SK-N-MC (cell line): ENCODE measurements around the gene PSMB1.

Experiments
- DNase-seq: peaks from one replicate; pipeline ENCODE4 v3.0.0-alpha.2; 2011; ENCODE audit warnings: low read depth, low spot score
- H3K27ac ChIP-seq: fragments of 200-600 bp; sonication (generic); 2 replicates; pipeline ENCODE4 v1.5.1; 2016; ENCODE audit warnings: mixed run types
- H3K36me3 ChIP-seq: fragments of 200-600 bp; sonication (generic); 2 replicates; pipeline ENCODE4 v1.6.1; 2017; ENCODE audit warnings: antibody characterized with exemption, low read length, mixed read lengths; ENCODE audit not compliant: insufficient read depth
- H3K4me3 ChIP-seq: fragments of 200-600 bp; sonication (generic); 2 replicates; pipeline ENCODE4 v1.5.1; 2016
- H3K9ac ChIP-seq: fragments of 200-600 bp; sonication (generic); 2 replicates; pipeline ENCODE4 v1.8.0; 2017; ENCODE audit warnings: mixed run types, mixed read lengths; ENCODE audit not compliant: insufficient read length
- H3K9me3 ChIP-seq: fragments of 200-600 bp; sonication (generic); 2 replicates; pipeline ENCODE4 v1.6.1; 2017; ENCODE audit warnings: low read depth, mild to moderate bottlenecking, antibody characterized with exemption, low read length, moderate library complexity, mixed read lengths
- EZH2 ChIP-seq: fragments of 200-600 bp; sonication (generic); IDR thresholded peaks from one replicate; pipeline ENCODE4 v1.6.1; 2017; ENCODE audit warnings: antibody characterized with exemption
- FOXP2 ChIP-seq: optimal IDR thresholded peaks from 2 replicates; pipeline ENCODE3; 2011; ENCODE audit warnings: mild to moderate bottlenecking, moderate library complexity; ENCODE audit not compliant: insufficient read depth; ENCODE audit errors: extremely low read length, control extremely low read depth
- POLR2AphosphoS5 ChIP-seq: IDR thresholded peaks from 2 replicates; pipeline ENCODE4 v1.6.1; 2012; ENCODE audit warnings: mild to moderate bottlenecking, low read depth, low read length, borderline replicate concordance

Gene PSMB1

GRCh38 chr6:170552765-170553533, at the start of gene PSMB1:
PSMB1 (minus strand) TSS chr6:170553307; CDS start chr6:170553242, 65 bp downstream.
- Histone ChIP-seq H3K27ac (peak within 1 kb of the TSS; percentile 93), H3K4me3 (peak within 1 kb of the TSS; percentile 100), H3K9ac (peak within 1 kb of the TSS; percentile 99), H3K9me3 (no peaks in the 10 kb centered on the region), H3K36me3 (peaks cover 47% of the 10 kb centered on the region)
- TF ChIP-seq EZH2 (no peak), FOXP2 (no peak), POLR2AphosphoS5 (peak; percentile 97)
- DNase-seq: peak; percentile 80

DNA sequence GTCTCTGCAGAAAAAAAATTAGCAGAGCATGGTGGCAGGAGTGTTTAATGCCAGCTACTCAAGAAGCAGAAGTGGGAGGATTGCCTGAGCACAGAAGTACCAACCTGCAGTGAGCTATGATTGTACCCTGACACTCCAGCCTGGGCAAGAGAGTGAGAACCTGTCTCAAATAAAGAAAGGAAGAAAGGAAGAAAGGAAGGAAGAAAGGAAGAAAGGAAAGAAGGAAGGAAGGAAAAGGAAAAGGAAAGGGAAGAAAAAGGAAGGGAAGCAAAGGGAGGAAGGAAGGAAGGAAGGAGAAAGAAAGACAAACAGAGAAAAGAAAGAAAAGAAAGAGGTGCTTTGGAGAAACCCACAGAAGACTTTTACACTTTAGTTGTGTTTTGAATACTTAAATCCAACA, 44.2 kb upstream of the PSMB1 start:
- TF ChIP-seq POLR2AphosphoS5: no peak
- TF ChIP-seq EZH2: no peak
- TF ChIP-seq FOXP2: no peak
- Histone ChIP-seq H3K9ac (no peak overlapping the region), H3K9me3 (no peaks in the 10 kb centered on the region), H3K36me3 (no peaks in the 10 kb centered on the region), H3K4me3 (no peak overlapping the region), H3K27ac (no peak overlapping the region)
- no peak for DNase-seq

GRCh38 chr6:170596426-170596825, 43.3 kb upstream of the PSMB1 start:
- TF ChIP-seq FOXP2 (no peak), EZH2 (no peak), POLR2AphosphoS5 (no peak)
- Histone ChIP-seq H3K4me3 (no peak overlapping the region), H3K27ac (no peak overlapping the region), H3K36me3 (no peaks in the 10 kb centered on the region), H3K9me3 (no peaks in the 10 kb centered on the region), H3K9ac (no peak overlapping the region)
- no peak for DNase-seq

GRCh38 chr6:170590725-170591124, 37.6 kb upstream of the PSMB1 start:
- H3K27ac ChIP-seq: no peak overlapping the region
- TF ChIP-seq EZH2: no peak
- TF ChIP-seq FOXP2: no peak
- TF ChIP-seq POLR2AphosphoS5: no peak
- no peak for DNase-seq
- no peak overlapping the region for H3K9ac ChIP-seq
- H3K4me3 ChIP-seq: no peak overlapping the region
- H3K9me3 ChIP-seq: peaks cover 3% of the 10 kb centered on the region; the same call in 1 of the 2 replicates
- H3K36me3 ChIP-seq: no peaks in the 10 kb centered on the region

DNA sequence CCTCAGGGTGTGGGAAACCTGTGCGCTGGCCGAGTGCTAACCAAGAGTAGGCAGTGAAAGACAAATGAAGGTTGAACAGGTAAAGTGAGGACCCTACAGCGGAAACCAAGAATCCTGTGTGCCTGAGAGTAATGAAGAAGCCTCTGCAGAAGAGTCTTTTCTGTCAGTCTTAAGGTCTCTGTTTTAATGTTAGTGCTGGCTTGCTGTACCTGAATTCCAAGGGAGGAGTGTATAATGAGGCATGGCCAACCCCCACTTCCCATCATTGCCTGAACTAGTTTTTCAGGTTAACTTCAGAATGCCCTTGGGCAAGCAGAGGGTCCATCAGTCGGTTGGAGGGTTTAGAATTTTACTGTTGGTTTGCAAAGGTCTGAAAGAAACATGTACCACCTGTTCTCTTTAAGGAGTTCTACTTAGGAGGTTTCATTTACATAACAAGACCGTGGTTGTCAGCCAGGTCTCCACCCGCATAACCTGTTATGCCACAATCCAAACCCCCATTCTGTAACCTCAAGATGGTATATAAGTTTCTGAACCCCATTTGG, 31.9 kb upstream of the PSMB1 start:
- peaks cover 34% of the 10 kb centered on the region for H3K36me3 ChIP-seq
- H3K9ac ChIP-seq: peak overlapping the region; percentile 89
- H3K9me3 ChIP-seq: peaks cover 3% of the 10 kb centered on the region; the same call in 1 of the 2 replicates
- TF ChIP-seq POLR2AphosphoS5 (no peak), FOXP2 (no peak), EZH2 (no peak)
- peak overlapping the region; percentile 97 for H3K4me3 ChIP-seq
- peak overlapping the region; percentile 19; the same call in 1 of the 2 replicates for H3K27ac ChIP-seq
- no peak for DNase-seq

- H3K36me3 ChIP-seq: peaks cover 41% of the 10 kb centered on the region
- peak within 1 kb of the TSS; percentile 89 for H3K9ac ChIP-seq
- H3K4me3 ChIP-seq: peak within 1 kb of the TSS; percentile 97
- peak; percentile 34 for DNase-seq
- TF ChIP-seq FOXP2 (no peak), POLR2AphosphoS5 (peak; percentile 86), EZH2 (no peak)
- no peaks in the 10 kb centered on the region for H3K9me3 ChIP-seq
- peak within 1 kb of the TSS; percentile 58 for H3K27ac ChIP-seq
Observed at GRCh38 chr6:170584181-170584953, 31.3 kb upstream of the PSMB1 start, which contains the start of gene PDCD2. PDCD2 (minus strand) TSS chr6:170584637; CDS start chr6:170584581, 56 bp downstream.

DNA sequence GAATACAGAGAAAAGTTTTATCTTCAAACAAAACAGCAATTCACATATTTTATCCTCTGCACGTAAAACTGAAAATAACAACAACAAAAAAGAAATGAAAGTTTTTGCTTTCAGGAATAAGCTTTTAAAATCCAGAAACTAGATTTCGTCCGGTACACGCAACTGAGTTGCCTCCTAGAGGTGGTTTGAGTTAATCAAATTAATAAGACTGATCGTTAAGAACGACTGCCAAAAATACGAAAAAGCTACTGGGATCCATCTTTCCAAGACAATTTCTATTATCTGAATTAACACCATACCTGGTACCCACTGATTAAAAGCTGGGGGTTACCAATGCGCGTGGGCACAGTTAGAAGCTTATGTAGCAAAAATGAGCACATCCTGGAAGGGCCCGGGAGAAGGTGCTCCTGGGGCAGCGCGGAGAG, 30.7 kb upstream of the PSMB1 start:
- peak overlapping the region; percentile 97 for H3K4me3 ChIP-seq
- H3K9ac ChIP-seq: peak overlapping the region; percentile 81
- no peak for DNase-seq
- TF ChIP-seq FOXP2 (no peak), POLR2AphosphoS5 (no peak), EZH2 (no peak)
- no peaks in the 10 kb centered on the region for H3K9me3 ChIP-seq
- peaks cover 46% of the 10 kb centered on the region for H3K36me3 ChIP-seq
- H3K27ac ChIP-seq: 0 out of 2 replicates have a peak overlapping the region, but pooled peaks have one; percentile 11

DNA sequence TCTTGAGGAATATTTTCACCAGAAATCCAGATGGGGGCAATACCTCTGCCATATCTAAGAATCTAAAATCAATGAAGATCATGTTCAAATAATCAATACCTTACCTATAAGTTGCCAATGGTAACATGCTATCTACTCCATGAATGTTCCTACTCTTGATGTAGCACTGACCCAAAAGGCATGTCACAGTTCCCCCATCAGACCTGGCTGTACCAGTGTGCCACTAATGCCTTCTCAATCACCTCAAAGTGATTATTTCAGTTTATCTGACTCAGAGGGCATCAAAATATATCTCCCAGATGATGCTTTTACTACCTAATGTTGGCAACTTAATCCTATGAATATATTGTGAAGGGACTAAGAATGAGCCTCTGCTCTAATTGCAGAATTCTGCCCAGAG, 25.8 kb upstream of the PSMB1 start:
- no peak overlapping the region for H3K27ac ChIP-seq
- H3K4me3 ChIP-seq: no peak overlapping the region
- no peak overlapping the region for H3K9ac ChIP-seq
- H3K36me3 ChIP-seq: peaks cover 85% of the 10 kb centered on the region
- no peaks in the 10 kb centered on the region for H3K9me3 ChIP-seq
- TF ChIP-seq POLR2AphosphoS5 (no peak; the same call in 1 of the 2 replicates), FOXP2 (no peak), EZH2 (no peak)
- no peak for DNase-seq
